ENCODE results near the gene MEIKIN. TPM values are rescaled to one million over a fixed set of nuclear protein-coding genes. Genes with fewer than 3 reads are reported as not detected.

The MEIKIN gene
- total RNA-seq, 1 experiment from 2014 or later: not detected

- Mint-ChIP-seq H3K36me3 (ENCODE audit: insufficient read depth, unreplicated experiment) (no peaks in the 10 kb centered on the region), H3K4me3 (ENCODE audit: low read depth, unreplicated experiment) (no peak overlapping the region), H3K27me3 (ENCODE audit: unreplicated experiment) (peaks cover 14% of the 10 kb centered on the region), H3K27ac (ENCODE audit: unreplicated experiment) (no peak overlapping the region), H3K4me1 (ENCODE audit: low read depth, unreplicated experiment) (no peaks in the 10 kb centered on the region), H3K9me3 (ENCODE audit: low read depth, unreplicated experiment) (no peaks in the 10 kb centered on the region)
- TF ChIP-seq CTCF (IDR thresholded peaks at IDR 0.05; ENCODE audit: unreplicated experiment): no peak
- BruUV-seq (replicated peaks): no TSS peak
- no peak for DNase-seq
- CTCF ChIA-PET: interaction anchor here (0.5 kb wide), 1 partner anchor 447 kb away, joined by 5 read pairs; no protein-coding TSS in a partner anchor
- intact Hi-C loops (cut with micrococcal nuclease; ENCODE audit: unreplicated experiment): no loop called here
These were observed 27.7 kb upstream of the MEIKIN start for GRCh38 chr5:131973089-131973712.

- TF ChIP-seq CTCF (IDR thresholded peaks at IDR 0.05; ENCODE audit: unreplicated experiment): no peak
- intact Hi-C loops (cut with micrococcal nuclease; ENCODE audit: unreplicated experiment): no loop called here
- Mint-ChIP-seq H3K27ac (ENCODE audit: unreplicated experiment) (no peak overlapping the region), H3K9me3 (ENCODE audit: low read depth, unreplicated experiment) (no peaks in the 10 kb centered on the region), H3K27me3 (ENCODE audit: unreplicated experiment) (peaks cover 33% of the 10 kb centered on the region), H3K4me3 (ENCODE audit: low read depth, unreplicated experiment) (no peak overlapping the region), H3K4me1 (ENCODE audit: low read depth, unreplicated experiment) (no peaks in the 10 kb centered on the region), H3K36me3 (ENCODE audit: insufficient read depth, unreplicated experiment) (no peaks in the 10 kb centered on the region)
- no peak for DNase-seq
- CTCF ChIA-PET: no interaction called here
- BruUV-seq (replicated peaks): no TSS peak
These were observed 23.0 kb upstream of the MEIKIN start for GRCh38 chr5:131968396-131968954.

- BruUV-seq (replicated peaks): no TSS peak
- intact Hi-C loops (cut with micrococcal nuclease; ENCODE audit: unreplicated experiment): no loop called here
- Mint-ChIP-seq H3K4me1 (ENCODE audit: low read depth, unreplicated experiment) (no peaks in the 10 kb centered on the region), H3K27me3 (ENCODE audit: unreplicated experiment) (peaks cover 30% of the 10 kb centered on the region), H3K36me3 (ENCODE audit: insufficient read depth, unreplicated experiment) (no peaks in the 10 kb centered on the region), H3K4me3 (ENCODE audit: low read depth, unreplicated experiment) (no peak overlapping the region), H3K27ac (ENCODE audit: unreplicated experiment) (no peak overlapping the region), H3K9me3 (ENCODE audit: low read depth, unreplicated experiment) (no peaks in the 10 kb centered on the region)
- TF ChIP-seq CTCF (IDR thresholded peaks at IDR 0.05; ENCODE audit: unreplicated experiment): no peak
- CTCF ChIA-PET: no interaction called here
- DNase-seq: no peak
These were observed 21.1 kb upstream of the MEIKIN start for GRCh38 chr5:131966551-131966950.

- BruUV-seq (replicated peaks): no TSS peak
- peaks cover 30% of the 10 kb centered on the region for H3K27me3 Mint-ChIP-seq (ENCODE audit: unreplicated experiment)
- no peak overlapping the region for H3K27ac Mint-ChIP-seq (ENCODE audit: unreplicated experiment)
- CTCF ChIA-PET: no interaction called here
- intact Hi-C loops (cut with micrococcal nuclease; ENCODE audit: unreplicated experiment): no loop called here
- no peaks in the 10 kb centered on the region for H3K36me3 Mint-ChIP-seq (ENCODE audit: insufficient read depth, unreplicated experiment)
- no peak for DNase-seq
- no peak overlapping the region for H3K4me3 Mint-ChIP-seq (ENCODE audit: low read depth, unreplicated experiment)
- H3K9me3 Mint-ChIP-seq (ENCODE audit: low read depth, unreplicated experiment): no peaks in the 10 kb centered on the region
- no peaks in the 10 kb centered on the region for H3K4me1 Mint-ChIP-seq (ENCODE audit: low read depth, unreplicated experiment)
- TF ChIP-seq CTCF (IDR thresholded peaks at IDR 0.05; ENCODE audit: unreplicated experiment): no peak
These were observed 20.5 kb upstream of the MEIKIN start for GRCh38 chr5:131965826-131966415.

Measured in Calu3 (cell line).